ENCODE data around the gene PYGO2.
A peak's percentile ranks its signal among the peaks of the same experiment; 100 is the strongest.
"Not testable (repeated sequence)": the region's sequence is repeated elsewhere in the genome, so short reads cannot be mapped to it uniquely, and the experiment has no call there.

PYGO2 gene

DNA sequence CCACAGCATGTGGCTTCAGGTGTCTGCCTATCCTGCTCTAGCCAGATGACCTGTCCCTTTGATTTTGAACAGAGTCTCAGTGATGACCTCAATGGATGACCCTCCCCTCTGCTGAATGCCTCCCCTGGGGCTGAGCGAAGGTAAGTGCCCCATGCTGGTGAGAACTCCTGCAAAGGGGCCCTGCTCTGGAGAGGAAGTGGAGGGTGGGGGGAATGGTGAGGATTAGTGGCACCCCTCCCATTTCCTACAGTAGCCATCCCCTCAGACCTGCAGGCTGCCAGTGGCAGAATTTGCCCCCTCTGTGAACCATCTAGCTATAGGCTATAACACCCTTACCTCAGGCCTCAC, 21.4 kb downstream of the PYGO2 start:
- DNase-seq = no peak

GRCh38 chr1:154938604-154939399, 22.8 kb downstream of the PYGO2 start:
- no peak for DNase-seq

GRCh38 chr1:154937988-154938386, 23.6 kb downstream of the PYGO2 start:
- DNase-seq = no peak

- DNase-seq = peak; percentile 84
Measured at GRCh38 chr1:154937085-154937987, 24.2 kb downstream of the PYGO2 start.

GRCh38 chr1:154936555-154937084, 25.0 kb downstream of the PYGO2 start, which contains the start of gene PMVK:
Gene PMVK, minus strand, starts transcription at chr1:154936719. Its CDS starts 34 bp downstream, at chr1:154936685.
- DNase-seq = peak; percentile 89

- no peak for DNase-seq
Measured at GRCh38 chr1:154935749-154936554, 25.6 kb downstream of the PYGO2 start.

- DNase-seq = no peak
Measured at GRCh38 chr1:154934358-154934948, 27.1 kb downstream of the PYGO2 start.

DNA sequence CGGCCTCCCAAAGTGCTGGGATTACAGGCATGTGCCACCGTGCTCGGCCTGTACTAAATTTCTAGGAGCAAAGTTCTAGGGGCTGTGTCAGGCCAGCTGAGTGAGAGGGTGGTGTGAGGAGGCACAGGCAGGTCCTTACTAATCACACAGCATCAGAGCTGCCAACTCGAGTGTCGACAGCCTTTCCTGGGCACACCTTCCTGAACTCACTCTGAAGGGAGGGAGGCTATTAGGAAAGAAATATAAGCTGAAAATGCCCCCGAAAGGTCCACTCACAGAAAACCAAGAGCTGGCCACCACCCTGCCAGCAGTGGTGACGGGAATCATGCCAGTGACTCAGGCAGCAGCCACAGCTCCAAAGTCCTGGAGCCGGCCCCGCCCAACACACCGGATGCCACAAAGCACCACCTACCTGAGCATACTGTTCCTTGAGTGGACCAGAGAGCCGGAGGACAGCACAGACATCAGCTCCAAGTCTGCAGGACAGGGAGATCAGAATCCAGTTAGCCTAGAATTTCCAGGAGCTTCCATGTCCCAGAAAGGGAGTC, 29.6 kb downstream of the PYGO2 start:
- peak; percentile 69 for DNase-seq

DNA sequence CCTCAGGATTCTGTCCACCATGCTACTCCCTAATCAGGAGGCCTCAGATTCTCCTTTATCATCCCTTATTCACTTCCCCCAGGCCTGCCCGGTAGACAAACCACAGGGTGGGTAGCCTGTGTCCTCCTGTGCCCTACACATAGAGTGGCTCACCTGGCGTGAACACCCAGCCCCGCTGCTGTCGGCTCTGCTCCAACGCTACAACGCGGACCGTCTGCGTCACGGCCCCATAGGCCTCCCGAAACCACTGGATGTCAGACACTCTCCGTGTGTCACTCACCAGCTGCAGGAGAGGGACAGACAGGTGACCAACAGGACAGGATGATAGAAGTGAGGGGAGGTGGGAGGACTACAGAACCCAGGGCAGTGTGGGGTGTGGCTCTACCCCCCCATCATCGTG, 35.4 kb downstream of the PYGO2 start:
- DNase-seq = no peak

GRCh38 chr1:154925335-154926170, 36.0 kb downstream of the PYGO2 start:
- DNase-seq = no peak

GRCh38 chr1:154923695-154924094, 37.9 kb downstream of the PYGO2 start:
- no peak for DNase-seq

DNA sequence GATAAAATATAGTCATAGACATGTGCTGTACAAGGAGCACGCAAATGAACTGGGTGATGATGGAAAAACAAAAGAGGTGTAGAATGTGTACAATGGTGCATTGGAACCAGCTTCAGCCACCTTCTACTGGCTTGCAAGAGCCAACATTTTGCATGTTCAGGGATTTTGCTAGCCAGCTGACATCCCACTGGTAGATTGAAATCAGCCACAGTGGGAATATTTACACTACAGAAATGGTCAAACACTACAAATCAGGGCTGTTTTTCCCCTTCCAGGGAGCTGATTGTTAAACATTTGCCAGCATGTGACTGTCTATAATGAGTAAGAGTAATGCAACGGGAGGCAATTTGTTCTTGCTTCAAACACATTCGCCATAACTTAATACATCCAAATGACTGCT, 48.3 kb downstream of the PYGO2 start:
- no peak for DNase-seq

- DNase-seq = no peak
Measured at GRCh38 chr1:154912755-154913154, 48.8 kb downstream of the PYGO2 start.

- DNase-seq = no peak
Measured at GRCh38 chr1:154911691-154912550, 49.7 kb downstream of the PYGO2 start.

- no peak for DNase-seq
Measured at GRCh38 chr1:154910851-154911250, 50.7 kb downstream of the PYGO2 start.

DNA sequence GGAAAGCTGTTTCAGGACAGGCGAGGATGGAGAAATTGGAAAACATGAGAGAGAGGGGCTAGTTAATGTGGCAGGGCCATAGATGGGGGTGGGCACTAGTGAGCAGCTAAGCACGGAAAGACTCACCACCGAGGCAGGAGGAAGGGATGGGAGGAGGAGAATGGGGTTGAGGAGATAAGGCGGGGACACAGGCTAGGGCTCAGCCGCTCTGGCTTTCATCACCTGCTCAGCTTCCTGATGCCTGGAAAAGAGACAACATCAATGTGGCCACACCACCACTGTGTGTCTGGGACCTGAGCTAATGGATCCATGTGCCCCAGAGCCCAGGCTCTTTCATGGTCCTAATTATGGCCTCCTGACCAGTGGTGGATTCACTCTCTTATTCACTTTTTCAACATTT, 52.6 kb downstream of the PYGO2 start:
- DNase-seq = no peak

GRCh38 chr1:154908129-154908528, 53.5 kb downstream of the PYGO2 start:
- not testable (repeated sequence) for DNase-seq
